HG03342 (cell line): ENCODE results near the gene TPT1.
"Not testable (repeated sequence)": the region's sequence is repeated elsewhere in the genome, so short reads cannot be mapped to it uniquely, and the experiment has no call there.

ENCODE experiments used
- ATAC-seq: cut with Tn5 transposase; IDR thresholded peaks from one replicate; pipeline ENCODE4 v1.9.1; 2021; ENCODE audit warnings: mild to moderate bottlenecking, moderate library complexity; ENCODE audit not compliant: unreplicated experiment

The TPT1 gene

DNA sequence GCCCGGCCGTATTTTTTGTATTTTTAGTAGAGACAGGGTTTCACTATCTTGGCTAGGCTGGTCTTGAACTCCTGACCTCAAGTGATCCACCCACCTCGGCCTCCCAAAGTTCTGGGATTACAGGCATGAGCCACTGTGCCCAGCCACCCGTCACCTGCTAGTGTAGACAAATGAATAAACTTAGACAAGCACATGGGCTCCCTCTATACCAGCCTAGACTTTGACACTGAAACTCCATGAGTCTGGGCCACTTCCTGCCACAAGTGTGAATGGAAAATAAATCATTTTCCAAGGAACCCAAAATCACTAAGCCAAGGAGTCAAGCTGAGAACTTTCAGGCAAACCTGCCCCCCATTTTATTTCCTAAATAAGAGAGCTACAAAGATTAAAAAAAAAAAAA is 27.0 kb upstream of the TPT1 start:
- no peak for ATAC-seq

DNA sequence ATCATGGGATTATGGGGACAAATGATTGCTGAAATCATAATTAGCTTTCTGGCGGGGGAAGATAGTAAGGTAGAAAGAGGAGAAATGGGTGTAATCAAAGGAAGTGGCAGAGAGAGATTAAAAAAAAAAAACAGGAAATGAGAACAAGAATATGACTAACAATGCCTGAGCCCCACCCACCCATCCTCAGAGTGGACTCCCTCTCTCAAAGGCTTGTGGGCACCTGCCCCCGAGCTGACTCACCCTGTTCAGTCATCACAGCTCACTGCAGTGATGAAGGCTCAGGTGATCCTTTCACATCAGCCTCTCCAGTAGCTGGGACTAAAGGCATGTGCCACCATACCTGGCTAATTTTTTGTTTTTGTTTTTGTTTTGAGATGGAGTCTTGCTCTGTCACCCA is 26.4 kb upstream of the TPT1 start:
- peak; percentile 96 for ATAC-seq

- ATAC-seq = no peak
These were observed 24.5 kb upstream of the TPT1 start for GRCh38 chr13:45365558-45365885.

DNA sequence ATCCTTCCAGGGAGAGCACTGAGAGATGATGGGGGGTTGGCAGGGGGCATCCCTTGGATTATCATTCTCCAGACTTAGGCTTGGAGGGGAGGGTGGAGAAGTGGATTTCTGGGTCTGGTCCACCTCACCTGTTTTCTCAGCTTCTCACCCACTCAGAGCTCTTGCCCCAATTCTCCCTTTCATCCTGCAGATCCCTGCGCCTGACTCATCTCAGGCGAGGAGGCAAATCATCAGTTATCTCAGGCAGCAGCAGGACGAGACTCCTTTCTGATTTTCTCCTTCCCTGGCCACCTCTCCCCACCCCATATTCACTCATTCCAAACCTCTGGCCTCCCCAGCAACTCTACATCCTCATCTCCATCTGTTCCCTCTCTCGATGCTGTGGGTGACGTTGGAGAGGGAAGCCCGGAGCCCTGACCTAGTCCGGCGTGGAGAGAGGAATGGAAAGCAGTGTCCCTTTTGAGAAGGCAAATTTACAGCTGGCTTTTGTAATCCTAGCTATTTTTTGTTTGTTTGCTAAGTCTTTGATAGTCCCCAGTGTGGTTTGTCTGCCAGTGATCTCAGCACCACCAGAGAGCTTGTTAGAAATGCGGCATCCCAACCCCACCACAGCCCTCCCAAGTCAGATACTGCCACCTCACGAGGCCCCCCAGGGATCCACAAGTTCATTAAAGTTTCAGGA is 24.0 kb upstream of the TPT1 start:
- no peak for ATAC-seq

DNA sequence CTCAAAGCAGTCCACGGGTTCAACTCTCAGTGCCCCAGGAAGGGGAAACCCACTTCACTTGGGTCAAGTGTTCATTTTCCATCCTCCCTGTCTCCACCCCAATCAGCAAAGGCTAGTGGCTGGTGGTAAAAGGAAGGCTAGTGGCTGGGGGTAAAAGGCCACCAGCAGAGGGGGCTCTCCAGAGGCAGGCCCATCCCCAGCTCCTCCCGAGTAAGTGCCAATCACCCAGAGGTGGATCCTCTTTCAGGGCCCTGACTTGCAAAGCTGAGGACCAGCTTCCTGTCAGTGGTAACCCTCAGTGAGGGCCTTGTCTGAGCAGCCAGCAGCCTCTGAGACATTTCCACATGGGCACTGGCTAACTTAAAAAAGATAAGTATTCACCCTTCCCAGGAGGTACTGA is 22.0 kb upstream of the TPT1 start:
- ATAC-seq = no peak

DNA sequence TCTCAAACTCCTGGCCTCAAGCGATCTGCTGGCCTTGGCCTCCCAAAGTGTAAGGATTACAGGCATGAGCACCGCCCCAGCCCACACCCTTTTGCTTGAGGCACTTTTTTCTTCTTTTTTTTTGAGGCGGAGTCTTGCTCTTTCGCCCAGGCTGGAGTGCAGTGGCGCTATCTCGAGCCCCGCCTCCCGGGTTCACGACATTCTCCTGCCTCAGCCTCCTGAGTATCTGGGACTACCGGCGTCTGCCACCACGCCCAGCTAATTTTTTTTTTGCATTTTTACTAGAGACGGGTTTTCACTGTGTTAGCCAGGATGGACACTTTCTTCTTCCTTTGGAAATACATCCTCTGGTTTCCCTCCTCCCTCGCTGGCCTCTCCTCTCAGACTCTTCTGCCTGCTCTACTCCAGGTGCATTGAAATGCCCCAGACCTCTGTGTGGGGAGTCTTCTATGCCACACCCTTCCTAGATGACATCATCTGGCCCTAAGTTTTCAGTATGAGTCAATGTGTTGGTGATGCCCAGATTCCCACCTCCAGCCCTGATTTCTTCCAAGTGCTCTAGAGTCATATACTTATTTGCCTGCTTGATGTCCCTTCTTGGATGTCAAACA is 20.7 kb upstream of the TPT1 start:
- no peak for ATAC-seq

- no peak for ATAC-seq
These were observed 16.1 kb upstream of the TPT1 start for GRCh38 chr13:45356966-45357672.

- ATAC-seq = peak; percentile 68
These were observed 12.9 kb upstream of the TPT1 start for GRCh38 chr13:45353895-45354294.

DNA sequence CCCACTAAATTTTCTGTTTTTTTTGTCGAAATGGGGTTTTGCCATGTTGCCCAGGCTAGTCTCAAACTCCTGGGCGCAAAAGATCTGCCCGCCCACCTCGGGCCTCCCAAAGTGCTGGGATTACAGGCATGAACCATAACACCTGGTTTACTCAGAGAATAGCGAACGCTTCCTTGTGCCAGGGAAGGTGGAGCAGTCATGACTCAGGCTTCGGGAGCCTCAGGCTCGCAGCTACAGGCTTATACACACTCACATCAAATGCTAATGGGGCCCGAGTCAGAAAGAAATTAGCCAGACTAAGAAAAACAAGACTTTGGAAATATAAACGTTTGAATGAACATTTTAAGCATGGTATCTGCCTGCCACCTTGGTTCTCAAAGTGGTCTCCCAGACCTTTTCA is 11.0 kb upstream of the TPT1 start:
- no peak for ATAC-seq

- no peak for ATAC-seq
These were observed 9.2 kb upstream of the TPT1 start for GRCh38 chr13:45350152-45350551.

GRCh38 chr13:45349438-45349837 is 8.5 kb upstream of the TPT1 start:
- no peak for ATAC-seq

GRCh38 chr13:45344064-45344463 is 3.1 kb upstream of the TPT1 start:
- ATAC-seq = not testable (repeated sequence)

DNA sequence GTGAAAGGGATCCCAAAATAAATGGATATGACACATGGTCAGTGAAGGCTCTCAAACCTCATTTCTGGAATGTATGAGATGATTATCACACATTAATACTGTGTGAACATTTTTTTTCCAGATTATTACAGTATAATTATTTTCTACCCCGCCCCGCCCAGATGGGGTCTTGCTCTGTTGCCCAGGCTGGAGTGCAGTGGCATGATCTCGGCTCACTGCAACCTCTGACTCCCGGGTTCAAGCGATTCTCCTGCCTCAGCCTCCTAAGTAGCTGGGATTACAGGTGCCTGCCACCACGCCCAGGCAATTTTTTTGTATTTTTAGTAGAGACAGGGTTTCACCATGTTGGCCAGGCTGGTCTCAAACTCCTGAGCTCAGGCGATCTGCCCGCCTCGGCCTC is 2.1 kb upstream of the TPT1 start:
- ATAC-seq = not testable (repeated sequence)

GRCh38 chr13:45342668-45343067 is 1.7 kb upstream of the TPT1 start:
- not testable (repeated sequence) for ATAC-seq

DNA sequence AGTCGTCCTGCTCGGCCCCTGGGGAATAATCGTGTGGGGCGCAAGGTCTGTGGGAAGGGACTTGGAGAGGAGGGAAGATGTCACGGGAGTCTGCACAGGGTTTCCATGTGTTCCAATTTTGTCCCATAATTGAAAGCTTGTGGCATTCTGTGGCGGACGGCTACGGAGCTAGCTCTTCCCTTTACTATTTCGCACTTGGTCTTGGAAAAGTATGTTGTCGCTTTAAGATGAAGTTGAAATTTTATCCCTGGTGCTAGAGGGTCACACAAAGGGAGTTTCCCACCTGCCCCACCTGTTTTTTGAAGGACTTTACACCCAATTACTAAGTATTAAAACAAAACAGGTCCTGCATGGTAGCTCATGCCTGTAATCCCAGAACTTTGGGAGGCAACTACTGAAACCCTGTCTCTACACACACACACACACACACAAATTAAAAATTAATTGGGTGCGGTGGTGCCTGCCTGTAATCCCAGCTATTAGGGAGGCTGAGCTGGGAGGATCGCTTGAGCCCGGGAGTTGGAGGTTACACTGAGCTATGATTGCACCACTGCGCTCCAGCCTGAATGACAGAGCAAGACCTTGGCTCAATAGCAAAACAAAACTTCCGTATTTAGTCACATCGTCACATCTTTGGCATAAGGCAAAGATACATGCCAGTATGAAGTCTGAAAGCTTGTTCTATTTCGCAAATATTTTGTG is 967 bp upstream of the TPT1 start:
- ATAC-seq = no peak

DNA sequence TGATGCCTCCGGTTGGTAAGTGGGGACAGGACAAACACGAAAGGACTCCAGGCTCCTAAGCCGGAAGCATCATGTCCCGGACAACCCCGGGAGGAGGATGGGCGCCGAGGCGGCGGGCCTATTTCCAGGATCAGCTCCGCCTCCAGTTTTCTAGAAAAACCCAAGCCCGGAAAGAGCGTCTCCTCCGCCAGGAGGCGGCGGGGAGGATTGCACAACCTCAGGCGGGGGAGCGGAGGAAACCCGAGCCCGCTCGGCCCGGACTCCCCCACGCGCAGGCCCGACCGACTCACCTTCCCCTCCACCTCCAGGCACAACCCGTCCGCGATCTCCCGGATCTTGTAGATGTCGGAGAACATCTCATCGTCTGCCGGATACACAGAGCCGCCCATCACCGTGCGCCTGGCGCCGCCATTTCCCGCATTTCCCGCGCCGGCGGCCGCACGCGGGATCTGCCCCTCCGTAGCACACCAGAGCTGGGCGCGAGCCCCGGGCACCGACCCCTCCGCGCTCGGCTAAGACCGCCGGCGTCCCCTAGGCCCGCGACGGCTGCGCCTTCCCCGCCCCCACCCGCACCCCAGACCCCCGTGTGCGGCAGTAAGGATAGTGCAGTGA is 455 bp downstream of the TPT1 start:
- ATAC-seq = peak; percentile 38

- ATAC-seq = no peak
These were observed 1.1 kb downstream of the TPT1 start for GRCh38 chr13:45339867-45340266.

- no peak for ATAC-seq
These were observed 1.6 kb downstream of the TPT1 start for GRCh38 chr13:45339399-45339798.

DNA sequence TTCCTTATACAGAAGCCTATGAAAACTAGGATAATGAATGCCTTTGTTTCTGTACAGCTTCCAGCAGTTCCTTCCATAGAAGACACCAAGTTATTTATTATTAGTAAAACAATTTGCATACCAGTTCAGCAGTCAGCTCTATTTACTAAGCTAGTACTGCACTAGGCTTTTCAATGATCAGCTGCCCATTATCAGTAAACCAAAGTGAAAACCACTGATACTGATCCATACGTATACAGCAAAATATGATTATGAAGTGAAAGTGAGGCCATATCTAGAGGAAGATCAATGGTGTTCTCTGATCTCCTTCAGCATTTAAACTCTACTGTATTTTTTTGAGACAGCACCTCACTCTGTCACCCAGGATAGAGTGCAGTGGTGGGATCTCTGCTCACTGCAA is 3.2 kb downstream of the TPT1 start:
- no peak for ATAC-seq

- ATAC-seq = no peak
These were observed 3.6 kb downstream of the TPT1 start for GRCh38 chr13:45337395-45337794.

DNA sequence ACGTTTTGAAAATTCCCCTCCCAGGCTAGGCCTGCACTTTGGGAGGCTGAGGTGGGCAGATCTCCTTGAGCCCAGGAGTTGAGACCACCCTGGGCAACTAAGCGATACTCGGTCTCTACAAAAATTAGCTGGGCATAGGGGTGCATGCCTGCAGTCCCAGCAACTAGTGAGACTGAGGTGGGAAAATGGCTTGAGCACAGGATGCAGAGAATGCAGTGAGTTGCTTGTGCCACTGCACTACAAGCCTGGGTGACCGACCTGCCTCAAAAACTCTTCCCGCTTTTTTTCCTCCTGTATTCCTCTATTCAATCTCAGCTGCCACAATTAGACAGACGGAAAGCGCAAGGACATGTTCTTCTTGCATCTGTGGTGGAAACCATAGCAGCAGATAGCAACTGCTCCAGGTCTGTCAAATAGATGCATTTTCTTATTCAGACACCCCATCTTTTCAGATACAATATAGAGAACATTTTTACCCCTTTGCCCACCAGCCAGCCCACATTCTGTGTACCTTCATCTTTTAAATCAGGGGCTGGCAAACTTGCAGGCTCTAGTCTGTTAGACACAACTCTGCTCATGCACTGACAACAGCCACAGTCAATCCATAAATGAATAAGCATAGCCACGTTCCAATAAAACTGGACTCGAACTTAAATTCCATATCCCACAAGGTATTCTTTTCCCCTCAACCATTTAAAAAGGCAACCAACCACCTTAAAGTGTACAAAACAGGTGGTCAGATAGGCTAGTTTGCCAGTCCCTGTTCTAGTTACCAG is 4.8 kb downstream of the TPT1 start:
- ATAC-seq = no peak
